Endometrial microvascular endothelial cells (primary cell): ENCODE results near the gene C12orf57. TPM values are rescaled to one million over a fixed set of nuclear protein-coding genes. Genes with fewer than 3 reads are reported as not detected.
"Not testable (repeated sequence)": the region's sequence is repeated elsewhere in the genome, so short reads cannot be mapped to it uniquely, and the experiment has no call there.

ENCODE experiments used
- in situ Hi-C: cut with HindIII; loops from 2 replicates; pipeline ENCODE4 v1.10.0; 2017; ENCODE audit warnings: low sequenced_read_pairs, low pct_unique_long_range_greater_than_20kb; ENCODE audit errors: inconsistent ontology term
- total RNA-seq: library from RNA; depleted of rRNA; stranded (reverse); fragments of >200 nt; gene quantifications from one replicate; pipeline ENCODE4 v1.2.3, GENCODE V29; 2015; ENCODE audit errors: inconsistent ontology term

The C12orf57 gene, protein sequence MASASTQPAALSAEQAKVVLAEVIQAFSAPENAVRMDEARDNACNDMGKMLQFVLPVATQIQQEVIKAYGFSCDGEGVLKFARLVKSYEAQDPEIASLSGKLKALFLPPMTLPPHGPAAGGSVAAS
- total RNA-seq = 127 TPM

DNA sequence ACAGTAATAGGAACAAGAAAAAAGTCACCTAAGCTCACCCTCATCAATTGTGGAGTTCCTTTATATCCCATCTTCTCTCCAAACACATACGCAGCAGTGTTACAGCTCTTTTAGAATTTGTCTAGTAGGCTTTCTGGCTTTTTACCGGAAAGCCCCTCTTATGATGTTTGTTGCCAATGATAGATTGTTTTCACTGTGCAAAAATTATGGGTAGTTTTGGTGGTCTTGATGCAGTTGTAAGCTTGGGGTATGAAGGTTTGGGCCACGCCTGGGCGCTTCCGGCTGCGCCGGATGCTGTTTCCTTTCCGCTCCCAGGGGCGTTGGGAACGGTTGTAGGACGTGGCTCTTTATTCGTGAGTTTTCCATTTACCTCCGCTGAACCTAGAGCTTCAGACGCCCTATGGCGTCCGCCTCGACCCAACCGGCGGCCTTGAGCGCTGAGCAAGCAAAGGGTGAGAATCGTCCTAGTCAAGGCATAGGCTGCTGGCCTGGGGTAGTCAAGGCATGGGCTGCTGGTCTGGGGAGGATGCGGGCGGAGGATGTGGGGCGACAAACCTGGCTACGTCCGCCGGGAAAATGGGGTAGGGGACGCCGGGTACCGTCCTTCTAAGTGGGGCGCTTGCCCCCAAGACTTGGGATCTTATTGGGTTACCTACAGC is at the start of gene C12orf57, which contains the start of gene RNU7-1:
C12orf57 (plus strand) TSS at position 301 of the 659 bp plus-strand sequence; CDS start at position 401, 100 bp downstream.
RNU7-1 (plus strand) TSS at position 95 of the 659 bp plus-strand sequence.
- in situ Hi-C loops = no loop called here

DNA sequence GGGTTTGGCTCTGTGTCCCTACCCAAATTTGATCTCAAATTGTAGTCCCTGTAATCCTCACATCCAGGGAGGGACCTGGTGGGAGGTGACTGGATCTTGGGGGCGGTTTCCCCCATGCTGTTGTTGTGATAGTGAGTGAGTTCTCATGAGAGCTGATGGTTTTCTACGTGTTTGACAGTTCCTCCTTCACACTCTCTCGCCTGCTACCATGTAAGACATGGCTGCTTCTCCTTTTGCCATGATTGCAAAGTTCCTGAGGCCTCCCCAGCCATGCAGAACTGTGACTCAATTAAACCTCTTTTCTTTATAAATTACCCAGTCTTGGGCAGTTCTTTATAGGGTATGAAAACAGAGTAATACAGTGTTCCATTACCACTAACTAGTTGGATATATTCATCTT is 49.5 kb upstream of the C12orf57 start:
- in situ Hi-C loops = no loop called here

DNA sequence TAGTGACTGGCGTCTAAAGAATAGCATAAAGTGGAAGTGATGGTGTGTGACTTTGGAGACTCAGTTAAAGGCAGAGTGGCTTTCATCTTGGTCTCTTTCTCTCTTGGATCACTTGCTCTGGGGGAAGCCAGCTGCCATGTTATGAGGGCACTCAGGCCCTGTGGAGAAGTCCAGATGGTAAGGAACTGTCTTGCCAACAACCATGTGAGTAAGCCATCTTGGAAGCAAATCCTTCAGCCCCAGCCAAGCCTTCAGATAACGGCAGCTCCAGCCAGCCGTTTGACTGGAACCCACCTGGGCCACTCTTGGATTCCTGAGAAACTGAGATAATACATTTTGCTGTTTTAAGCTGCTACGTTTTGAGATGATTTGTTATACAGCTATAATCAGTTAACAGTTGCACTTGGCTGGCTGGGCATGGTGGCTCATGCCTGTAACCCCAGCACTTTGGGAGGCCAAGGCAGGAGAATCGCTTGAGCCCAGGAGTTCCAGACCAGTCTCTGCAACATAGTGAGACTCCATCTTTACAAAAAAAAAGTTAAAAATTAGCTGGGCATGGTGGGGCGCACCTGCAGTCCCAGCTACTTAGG is 46.9 kb upstream of the C12orf57 start:
- in situ Hi-C loops = no loop called here

DNA sequence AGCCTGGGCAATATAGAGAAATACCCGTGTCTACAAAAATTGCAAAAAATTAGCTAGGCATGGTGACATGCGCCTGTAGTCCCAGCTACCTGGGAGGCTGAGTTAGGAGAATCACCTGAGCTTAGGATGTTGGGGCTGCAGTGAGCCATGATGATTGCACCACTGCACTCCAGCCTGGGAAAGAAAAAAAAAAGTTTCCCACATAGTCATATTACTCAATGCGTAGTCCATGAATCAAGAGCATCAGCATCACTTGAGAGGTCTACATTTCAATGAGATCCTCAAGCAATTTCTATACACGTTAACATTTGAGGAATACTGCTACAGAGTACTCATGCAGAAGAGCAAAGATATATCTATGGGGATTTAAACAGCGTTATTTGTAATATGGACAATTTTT is 44.4 kb upstream of the C12orf57 start:
- in situ Hi-C loops = no loop called here

DNA sequence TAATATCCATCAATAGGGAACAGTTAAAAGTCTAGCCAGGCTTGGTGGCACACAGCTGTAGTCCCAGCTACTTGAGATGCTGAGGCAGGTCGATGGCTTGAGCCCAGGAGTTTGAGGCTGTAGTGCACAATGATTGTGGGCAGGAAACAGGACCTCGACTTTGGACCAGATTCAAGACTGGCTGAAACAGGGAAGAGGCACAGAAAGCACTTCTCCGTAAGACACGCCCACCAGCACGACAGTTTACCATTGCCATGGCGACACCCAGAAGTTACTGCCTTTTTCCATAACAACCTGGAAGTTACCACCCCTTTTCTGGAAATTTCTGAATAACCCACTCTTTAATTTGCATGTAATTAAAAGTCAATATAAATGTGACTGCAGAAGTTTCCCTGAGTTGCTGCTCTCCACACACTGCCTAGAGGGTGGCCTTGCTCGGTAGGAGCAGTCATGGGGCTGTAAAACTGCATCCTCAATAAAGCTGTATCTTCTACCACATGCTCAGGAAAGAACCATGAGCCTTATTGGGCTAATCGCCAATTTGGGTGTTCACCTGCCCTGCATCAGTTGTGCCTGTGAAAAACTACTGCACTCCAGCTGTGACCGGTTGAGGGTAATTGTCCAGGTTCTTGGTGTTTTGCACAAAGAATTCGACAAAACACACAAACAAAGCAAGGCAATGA is 43.8 kb upstream of the C12orf57 start:
- in situ Hi-C loops = no loop called here

DNA sequence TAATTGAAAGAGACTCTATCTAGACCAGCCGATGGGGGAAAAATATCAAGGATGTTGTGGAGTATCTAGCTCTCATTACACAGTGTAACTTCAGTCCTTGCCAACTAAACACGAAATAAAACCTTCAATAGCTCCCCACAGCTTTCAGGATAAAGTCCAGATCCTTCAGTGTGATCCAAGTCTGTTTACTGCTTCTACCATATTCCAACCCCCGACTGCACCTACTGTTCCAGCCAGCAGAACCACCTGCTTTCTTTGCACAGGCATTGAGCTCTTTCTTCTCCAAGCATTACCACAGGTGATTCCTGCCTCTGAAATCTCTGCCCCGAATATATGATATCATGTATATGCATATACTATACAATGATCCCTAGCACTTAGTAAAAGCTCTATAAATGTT is 41.4 kb upstream of the C12orf57 start:
- in situ Hi-C loops = no loop called here

DNA sequence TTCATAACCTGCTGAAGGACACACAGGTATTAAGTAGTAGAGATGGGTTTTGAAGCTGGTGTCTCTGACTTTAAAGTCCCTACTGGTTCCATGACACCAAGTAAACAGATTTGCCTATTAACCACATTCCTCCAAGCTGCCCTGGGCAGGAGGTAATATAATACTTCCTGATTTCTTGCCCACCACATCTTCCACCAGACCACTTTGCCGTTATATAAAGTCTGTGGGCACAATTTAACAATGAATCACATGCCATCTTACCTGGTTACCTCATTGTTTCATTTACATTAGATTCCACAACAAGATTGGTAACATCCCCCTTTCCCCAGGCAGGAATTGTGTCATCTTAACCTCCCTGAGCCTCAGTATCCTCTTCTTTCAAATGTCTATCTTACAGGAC is 40.1 kb upstream of the C12orf57 start:
- in situ Hi-C loops = no loop called here

DNA sequence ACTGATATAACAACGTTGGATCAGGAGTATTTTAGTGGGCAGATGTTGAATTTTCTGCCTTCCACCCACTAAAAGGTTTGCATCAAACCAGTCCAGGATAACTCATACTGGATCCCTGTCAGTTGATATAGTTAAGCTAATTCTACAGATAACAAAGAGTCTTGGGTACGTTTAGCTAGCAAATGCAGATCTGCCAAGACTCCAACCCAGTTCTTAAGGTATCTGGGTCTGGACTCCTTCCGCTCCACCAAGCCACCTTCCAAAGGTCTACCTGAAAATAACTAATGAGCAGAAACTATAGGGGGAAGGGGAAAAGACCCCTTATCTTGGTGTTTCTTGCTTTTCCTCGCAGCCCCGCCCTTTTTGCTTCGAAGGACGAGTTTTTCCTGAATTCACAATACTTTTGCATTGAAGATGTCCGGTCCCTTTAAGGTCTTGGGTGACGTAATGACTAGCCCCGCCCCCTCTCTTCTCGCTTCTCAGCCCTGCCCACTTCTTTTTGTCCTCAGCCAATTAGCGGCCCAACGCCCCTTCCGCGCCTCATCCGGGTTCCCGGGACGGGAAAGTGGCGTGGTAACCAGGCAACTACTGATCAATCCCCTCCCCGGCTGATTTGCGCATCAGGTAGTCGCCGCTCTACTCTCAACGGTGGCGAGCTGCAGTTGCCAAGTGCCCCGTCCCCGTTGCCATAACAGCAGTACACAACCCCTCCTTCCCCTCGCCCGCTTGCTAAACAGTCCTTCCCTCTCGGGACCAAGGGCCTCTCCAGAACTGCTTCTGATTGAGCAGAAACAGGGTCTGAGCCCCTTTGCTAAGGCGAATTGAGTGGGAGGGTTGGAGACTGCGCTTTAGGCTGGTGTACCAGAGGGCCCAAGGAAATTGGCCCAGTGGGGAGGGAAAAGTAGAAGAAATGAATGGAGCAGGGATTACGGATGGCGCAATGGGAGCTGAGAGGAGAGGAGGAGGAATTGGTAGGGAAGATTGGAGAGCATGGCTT is 39.2 kb upstream of the C12orf57 start, which contains the start of gene LRRC23:
LRRC23 (plus strand) TSS at position 543 of the 997 bp plus-strand sequence. CDS start 812 bp downstream, outside the sequence.
- in situ Hi-C loops = no loop called here

DNA sequence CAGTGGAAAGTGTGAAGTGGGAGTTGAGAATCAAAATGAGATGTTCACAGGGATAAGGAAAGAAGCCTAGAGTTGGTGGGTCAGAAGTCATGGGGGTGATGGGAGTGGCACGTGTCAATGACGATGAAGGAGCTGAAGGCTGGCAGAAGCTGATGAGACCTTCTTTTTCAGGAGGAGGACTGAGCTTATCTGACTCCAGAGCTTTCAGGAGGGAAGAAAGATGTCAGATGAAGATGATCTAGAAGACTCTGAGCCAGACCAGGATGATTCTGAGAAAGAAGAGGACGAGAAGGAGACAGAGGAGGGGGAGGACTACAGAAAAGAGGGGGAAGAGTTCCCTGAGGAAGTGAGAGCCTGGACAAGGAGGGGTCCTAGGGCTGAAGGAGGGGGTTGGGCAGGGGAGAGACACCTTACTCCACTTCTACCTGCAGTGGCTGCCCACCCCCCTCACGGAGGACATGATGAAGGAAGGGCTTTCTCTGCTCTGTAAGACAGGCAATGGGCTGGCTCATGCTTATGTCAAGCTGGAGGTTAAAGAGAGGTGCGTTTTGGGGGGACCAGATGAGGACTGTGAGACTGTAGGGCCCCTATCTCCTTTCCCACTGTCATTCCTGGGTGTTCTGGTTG is 38.3 kb upstream of the C12orf57 start:
- in situ Hi-C loops = no loop called here

DNA sequence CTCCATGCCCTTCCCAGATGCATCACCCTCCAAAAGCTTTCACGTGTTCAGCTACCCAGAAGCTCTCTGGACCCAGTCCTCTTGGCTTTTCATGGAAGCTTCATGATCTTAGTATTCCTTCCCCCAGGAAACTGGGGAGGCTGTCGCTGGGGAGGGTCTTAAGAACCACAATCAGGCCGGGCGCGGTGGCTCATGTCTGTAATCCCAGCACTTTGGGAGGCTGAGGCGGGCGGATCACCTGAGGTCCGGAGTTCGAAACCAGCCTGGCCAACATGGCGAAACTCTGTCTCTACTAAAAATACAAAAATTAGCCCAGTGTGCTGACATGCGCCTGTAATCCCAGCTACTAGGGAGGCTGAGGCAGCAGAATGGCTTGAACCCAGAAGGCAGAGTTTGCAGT is 35.7 kb upstream of the C12orf57 start:
- in situ Hi-C loops = not testable (repeated sequence)

DNA sequence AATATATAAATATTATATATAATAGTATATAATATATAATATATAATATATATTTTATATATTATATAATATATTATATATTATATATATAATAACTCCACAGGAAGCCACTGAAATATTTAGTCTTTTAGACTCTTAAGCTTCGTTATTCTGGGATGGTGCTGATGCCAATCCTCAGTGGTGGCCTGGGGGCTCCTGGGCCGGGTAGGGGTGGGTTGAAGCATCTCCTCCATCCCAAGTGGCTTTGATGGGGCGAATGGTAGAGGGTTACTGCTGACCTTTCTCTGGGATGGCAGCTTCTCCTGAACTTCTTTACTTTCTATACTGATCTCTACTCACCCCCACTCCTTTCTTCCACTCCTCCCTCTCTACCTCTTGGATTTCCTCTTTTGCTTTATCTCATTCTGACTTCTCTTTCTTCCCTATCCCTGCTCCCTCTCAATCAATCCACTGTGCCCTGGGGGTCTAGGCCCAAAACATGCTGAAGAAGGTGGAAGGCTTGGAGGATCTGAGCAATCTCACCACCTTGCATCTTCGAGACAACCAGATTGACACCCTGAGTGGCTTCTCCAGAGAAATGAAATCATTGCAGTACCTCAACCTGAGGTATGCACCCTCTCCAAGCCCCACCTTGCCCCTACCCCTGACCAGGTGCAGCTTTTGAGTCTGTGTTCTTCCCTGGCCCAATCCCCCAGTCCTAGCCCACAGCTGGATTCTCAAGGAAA is 34.2 kb upstream of the C12orf57 start:
- in situ Hi-C loops = no loop called here

DNA sequence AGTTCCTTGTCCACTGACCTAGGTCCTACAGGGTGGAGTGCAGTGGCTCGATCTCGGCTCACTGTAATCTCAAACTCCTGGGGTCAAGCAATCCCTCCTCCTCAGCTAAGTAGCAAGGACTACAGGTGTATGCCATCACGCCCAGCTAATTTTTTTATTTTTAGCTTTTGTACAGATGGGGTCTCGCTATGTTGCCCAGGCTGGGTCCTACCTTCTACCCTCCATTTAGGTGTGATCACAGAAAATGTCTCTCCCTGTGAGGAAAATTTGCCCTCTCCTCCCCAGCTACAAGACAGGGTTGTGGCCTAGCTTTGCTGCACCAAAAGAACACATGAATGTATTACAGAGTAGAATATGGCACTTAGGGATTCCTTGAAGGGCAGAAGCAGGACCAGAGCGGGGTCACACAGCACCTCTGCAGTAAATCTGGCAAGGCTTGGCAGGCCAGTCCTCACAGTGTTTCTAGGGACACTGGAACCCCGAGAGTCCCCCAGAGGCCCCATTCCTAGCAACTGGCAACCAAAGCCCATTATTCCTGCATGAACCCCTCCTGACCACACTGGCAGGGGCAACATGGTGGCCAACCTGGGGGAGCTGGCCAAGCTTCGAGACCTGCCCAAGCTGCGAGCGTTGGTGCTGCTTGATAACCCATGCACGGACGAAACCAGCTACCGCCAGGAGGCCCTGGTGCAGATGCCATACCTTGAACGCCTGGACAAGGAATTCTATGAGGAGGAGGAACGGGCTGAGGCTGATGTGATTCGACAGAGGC is 31.5 kb upstream of the C12orf57 start:
- in situ Hi-C loops = no loop called here

DNA sequence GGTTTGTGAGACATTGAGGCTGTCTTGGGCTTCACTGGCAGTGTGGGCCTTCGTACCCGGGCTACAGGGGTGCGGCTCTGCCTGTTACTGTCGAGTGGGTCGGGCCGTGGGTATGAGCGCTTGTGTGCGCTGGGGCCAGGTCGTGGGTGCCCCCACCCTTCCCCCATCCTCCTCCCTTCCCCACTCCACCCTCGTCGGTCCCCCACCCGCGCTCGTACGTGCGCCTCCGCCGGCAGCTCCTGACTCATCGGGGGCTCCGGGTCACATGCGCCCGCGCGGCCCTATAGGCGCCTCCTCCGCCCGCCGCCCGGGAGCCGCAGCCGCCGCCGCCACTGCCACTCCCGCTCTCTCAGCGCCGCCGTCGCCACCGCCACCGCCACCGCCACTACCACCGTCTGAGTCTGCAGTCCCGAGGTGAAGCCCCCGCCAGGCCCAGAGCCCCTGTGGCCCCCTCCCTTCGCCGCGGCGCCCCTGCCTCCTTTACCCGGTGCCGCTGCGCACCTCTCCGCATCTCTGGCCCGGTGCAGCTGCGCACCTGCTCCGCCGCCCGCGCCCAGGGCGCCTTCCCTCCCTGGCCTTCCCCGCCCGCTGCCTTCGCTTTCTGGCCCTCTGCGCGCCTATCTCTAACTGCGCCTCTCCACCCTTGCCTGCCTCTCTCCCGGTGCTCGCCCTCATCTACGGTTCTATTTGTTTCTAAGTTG is 29.4 kb upstream of the C12orf57 start, which contains the start of gene ENO2:
ENO2 (plus strand) TSS at position 335 of the 701 bp plus-strand sequence. CDS start 1,253 bp downstream, outside the sequence.
- in situ Hi-C loops = no loop called here

DNA sequence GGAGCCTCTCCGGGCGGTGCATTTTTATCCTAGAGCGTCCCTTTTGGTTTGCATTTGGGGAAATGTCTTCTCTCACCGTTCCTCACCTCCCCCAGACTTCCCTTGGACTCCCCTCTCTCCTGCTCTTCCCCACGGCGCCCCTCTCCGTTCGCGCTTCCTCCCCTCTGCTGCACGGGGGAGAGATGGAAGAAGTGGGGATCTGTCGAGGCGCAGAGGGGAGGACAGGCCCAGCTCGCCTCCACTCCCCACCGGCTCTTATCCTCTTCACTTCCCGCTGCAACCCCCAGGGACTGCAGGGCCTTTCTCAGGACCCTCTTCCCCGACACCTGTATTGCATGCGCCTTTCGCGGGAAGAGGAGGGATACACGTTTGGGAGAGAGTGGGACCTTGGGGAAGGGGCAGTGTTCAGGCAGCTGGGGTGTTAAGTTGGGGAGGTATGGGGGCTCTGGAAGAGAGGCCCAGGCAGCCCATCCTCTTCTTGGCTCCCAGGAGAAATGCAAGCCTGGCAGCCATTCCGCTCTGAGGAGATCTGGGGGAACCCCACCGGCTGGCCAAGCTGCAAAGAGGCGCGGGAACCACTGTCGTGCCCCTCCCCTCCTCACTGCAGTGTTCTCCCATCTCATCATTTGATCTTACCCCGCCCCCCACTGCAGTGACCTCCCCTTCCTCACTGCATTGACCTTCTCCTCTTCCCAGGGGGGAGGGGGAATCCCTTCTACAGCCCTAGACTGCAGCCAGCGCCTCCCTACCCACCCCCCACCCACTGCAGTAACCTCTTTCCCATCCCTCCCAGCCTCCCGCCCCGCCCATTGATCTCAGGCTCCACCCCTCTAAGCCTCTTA is 28.7 kb upstream of the C12orf57 start:
- in situ Hi-C loops = no loop called here

DNA sequence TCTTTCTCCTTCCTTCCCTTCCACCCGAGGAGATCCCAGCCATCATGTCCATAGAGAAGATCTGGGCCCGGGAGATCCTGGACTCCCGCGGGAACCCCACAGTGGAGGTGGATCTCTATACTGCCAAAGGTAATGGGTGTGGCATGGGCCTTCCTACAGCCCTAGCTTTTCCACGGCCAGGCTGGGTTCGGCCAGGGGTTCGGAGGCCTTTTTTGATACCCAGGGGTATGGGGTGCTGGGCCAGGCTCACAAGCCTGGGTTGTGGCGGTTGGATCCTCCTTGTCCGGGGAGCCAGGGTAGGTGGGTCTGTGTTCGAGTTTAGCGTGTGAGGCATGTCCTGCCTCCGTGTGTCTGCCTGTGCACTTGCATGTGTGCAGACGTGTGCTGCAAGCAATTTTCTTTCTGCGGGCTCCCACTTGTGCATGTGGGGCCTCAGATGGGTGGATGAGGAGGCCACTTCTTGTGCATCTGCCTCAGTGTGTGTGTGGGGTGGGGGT is 28.0 kb upstream of the C12orf57 start:
- in situ Hi-C loops = no loop called here
